GM18868 (cell line): ENCODE measurements around the gene CDH11.

Experiments used
- ATAC-seq: cut with Tn5 transposase; IDR thresholded peaks from one replicate; pipeline ENCODE4 v1.9.1; 2021; ENCODE audit warnings: mild to moderate bottlenecking, moderate library complexity; ENCODE audit not compliant: unreplicated experiment

Gene CDH11

DNA sequence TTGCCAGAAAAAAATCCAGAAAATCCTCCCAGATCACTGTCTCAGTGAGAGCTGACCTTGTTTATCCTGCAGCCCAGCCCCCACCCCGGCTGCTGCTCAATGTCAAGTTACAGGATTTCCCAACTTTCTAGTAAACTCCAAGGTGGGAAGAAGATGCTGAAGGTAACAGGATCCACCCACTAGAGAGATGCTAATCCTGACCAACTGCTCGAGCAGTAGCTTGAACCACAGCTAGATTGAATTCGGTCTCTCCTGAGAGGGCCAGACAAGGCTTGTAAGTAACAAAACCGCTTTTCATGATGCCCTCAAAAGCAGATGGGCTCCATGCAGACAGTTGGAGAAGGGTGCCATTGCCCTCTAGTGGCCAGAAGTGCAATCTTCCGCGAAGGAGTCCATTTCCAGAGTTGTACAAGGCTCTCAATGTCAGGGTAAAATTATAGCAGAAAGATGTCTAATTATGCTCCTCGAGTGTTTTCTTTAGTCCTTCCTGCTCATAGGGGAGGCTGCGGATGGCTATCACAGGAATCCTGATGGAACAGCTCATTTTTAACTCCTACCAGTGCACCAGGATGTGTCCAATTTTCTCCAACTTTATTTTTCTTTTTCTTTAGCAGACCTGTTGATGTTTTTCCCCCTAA lies 3.9 kb downstream of the CDH11 start:
- peak; percentile 87 for ATAC-seq

GRCh38 chr16:65116818-65117430 lies 4.9 kb downstream of the CDH11 start:
- ATAC-seq = no peak

DNA sequence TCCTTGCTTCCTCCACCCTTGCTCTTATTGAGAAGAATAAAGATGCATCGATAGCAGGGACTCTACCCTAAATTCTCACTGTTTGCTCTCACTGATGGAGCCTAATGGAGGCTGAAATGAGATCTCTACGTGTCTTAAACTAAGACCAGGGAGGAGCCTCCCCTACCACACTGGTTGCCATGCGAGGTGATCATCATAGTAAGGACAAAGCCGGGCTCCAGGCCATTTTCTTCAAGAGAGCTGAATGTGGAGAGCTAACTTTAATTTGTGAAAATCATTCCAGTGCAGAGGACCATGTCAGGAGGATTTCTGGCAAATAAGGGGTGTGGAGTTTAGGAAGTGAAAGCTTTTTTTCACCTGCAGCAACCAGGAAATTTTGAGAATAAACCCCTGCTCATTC lies 5.6 kb downstream of the CDH11 start:
- no peak for ATAC-seq

GRCh38 chr16:65114527-65114926 lies 7.3 kb downstream of the CDH11 start:
- ATAC-seq = no peak

- no peak for ATAC-seq
These were observed 8.4 kb downstream of the CDH11 start for GRCh38 chr16:65113441-65113840.

DNA sequence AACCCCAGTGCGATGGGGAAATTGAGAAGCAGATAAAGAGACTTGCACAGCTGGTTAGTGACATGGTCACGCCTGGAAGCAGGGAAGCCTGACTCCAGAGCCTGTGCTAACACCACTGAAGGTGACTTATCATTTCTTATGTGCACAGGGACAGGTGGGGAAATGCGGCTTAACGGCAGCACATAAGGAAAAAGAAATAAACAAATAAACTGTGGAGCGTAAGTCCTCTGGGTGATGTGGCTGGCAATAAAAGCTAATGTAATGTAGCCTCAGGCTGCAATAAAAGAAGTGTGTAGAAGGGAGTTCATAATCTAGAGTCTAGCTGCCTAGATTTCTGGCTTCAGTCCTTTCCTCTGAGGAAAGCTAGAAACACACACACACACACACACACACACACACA lies 10.6 kb downstream of the CDH11 start:
- ATAC-seq = no peak

DNA sequence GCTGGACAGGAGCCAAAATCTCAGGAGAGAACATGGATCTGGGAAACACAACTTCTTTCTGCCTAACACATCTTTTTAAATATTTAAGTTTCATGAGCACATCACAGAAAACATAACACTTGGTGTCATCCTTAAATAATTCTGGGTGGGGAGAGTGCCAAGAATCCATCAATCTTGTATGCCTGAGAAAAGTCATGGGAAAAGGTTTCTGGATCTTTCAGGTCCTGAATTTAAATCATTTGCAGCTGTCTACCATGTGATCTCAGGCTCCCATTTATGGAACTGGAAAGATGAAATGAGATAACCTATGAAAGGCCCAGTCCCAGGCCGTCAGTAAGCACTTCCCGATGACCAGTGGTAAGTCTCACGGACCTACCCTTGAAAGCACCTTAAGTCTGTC lies 15.1 kb downstream of the CDH11 start:
- no peak for ATAC-seq

DNA sequence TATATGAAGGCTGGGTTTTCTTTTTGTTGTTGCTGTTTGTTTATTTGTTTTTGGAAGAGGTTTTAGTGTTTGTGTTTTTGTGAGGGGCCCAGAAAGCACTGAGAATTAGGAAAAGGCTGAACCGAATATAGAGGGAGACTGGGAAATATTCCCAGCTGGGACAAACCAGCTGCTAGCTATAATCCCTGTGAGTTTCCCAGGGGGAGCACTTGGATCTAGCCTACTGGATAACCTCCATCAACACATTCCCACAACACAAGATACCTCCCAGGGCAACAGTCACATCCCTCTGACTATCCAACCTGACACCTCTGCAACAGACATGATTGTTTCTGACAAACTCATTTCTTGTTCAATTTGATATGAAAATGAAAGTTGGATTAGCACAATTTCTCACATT lies 16.7 kb downstream of the CDH11 start:
- ATAC-seq = no peak

DNA sequence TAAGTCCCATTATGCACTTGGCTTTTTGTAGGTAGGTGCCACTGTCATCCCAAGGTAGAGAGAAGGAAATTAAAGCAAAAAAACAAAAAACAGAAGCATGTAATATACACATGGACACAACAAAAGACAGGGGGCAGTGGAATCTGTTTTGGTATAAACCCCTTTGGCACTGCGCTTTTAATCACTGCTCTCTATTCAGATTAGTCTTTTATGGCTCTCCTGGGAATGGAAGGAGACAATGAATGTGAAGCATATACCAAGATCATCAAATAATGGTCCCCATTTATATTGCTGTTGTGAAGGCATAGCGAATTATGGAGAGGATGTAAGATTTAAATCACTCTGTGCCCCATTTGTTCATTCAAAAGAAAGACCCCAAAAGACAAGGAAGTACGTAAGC lies 17.4 kb downstream of the CDH11 start:
- no peak for ATAC-seq

DNA sequence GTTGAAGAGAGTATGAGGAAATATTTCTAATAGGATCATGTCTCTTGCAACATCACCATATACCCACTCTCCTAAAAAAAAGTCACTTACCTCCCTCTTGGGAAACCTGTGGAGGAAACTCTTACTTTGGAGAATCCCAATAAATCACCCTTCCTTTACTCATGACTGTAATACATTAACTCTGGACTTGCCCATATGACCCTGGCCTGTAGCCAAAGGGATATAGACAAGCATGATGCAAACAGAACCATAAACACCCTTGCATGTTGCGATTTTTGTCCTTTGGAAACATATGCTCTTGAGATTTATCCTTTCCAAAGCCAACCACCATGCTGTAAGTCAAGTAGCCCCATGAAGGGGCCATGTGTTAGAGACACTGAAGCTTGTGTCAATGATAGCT lies 19.5 kb downstream of the CDH11 start:
- no peak for ATAC-seq

- ATAC-seq = no peak
These were observed 20.9 kb downstream of the CDH11 start for GRCh38 chr16:65101009-65101408.

DNA sequence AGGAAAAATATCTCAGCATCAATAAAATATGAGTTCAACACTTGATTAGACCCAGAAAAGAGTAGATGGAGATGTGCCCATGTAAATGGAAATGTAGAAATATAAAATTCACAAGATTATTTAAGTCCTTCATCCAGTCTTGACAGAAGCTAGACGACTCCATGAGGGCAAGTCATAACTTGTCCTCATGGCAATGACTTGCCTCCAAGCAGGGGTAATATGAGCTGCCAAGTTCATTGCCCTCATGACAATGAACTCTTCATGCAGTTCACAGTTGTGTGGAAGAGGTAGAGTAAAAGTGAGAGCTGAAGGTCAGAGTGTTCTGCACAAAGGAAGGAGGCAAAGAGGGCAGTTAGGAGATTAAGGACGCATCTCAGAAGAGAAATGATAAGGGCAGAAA lies 22.3 kb downstream of the CDH11 start:
- ATAC-seq = no peak

GRCh38 chr16:65098916-65099315 lies 22.9 kb downstream of the CDH11 start:
- no peak for ATAC-seq

- no peak for ATAC-seq
These were observed 24.6 kb downstream of the CDH11 start for GRCh38 chr16:65097296-65097695.

- no peak for ATAC-seq
These were observed 26.0 kb downstream of the CDH11 start for GRCh38 chr16:65095906-65096305.

DNA sequence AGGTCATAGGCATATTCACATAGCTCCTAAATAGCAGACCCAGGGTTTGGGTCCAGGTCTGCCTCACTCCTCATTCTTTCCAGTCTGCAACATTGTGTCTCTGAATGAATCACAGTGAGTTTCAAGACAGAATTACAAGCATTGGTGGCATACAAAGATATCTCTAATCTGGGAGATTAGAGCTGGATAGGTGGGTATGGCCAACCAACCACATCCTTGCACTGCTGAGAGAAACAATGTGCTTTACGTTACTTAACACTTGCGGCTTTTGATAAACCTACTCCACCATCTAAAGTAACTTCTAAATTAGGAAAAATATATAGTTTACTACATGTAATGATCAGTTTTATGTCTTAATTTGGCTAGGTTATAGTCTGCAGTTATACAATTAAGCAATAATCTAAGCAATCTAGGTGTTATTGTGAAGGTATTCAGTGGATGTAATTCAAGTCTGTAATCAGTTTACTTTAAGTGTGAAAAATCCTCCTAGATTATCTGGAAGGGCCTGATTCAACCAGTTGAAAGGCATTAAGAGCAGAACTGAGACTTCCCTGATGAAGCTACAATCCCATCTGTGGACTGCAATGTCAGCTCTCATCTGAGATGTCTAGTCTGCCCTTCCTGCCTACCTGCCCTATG lies 26.7 kb downstream of the CDH11 start:
- no peak for ATAC-seq

GRCh38 chr16:65094009-65094408 lies 27.9 kb downstream of the CDH11 start:
- ATAC-seq = no peak

DNA sequence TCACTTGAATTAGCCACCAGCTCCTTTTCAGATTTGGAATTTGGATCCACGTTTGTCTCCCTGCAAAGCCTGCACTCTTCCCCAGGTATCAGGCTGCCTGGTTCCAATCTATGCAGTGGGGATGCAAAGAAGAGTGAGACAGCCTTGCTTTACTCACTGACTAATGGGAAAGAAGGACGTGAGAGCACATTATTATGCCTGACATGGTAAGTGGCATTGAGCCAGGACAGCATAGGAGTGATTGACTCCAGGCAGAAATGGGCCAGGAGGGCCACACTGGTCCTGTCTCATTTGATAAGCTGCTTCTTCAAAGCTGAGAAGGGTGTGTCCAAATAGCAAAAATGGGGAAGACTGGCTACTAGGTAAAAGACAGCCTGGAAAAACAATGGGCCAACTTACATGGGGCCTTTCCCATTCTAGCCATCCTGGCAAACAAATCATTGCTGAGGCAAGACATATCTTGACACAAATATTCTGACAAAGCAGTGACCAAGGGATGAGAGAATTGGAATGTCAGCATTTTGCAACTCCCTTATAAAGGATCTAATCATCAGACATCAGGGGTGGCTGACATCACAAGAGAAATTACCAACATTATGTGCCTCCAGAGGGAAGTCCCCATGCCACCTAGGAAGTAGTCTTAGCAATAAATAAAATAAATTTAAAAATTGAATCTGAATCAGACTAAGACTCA lies 38.6 kb downstream of the CDH11 start:
- ATAC-seq = no peak

GRCh38 chr16:65079549-65079948 lies 42.3 kb downstream of the CDH11 start:
- no peak for ATAC-seq

GRCh38 chr16:65077181-65077580 lies 44.7 kb downstream of the CDH11 start:
- ATAC-seq = no peak

GRCh38 chr16:65075877-65076276 lies 46.0 kb downstream of the CDH11 start:
- no peak for ATAC-seq
